ENCODE measurements around the gene CIB4. TPM values are rescaled to one million over a fixed set of nuclear protein-coding genes. Genes with fewer than 3 reads are reported as not detected.
"Not testable (repeated sequence)": the region's sequence is repeated elsewhere in the genome, so short reads cannot be mapped to it uniquely, and the experiment has no call there.

Gene CIB4
- total RNA-seq, 1 donor from 2014 or later, result not detected

GRCh38 chr2:26668041-26668440 lies 26.9 kb upstream of the CIB4 start:
- no peak for DNase-seq (ENCODE audit: low read depth, low spot score)

DNA sequence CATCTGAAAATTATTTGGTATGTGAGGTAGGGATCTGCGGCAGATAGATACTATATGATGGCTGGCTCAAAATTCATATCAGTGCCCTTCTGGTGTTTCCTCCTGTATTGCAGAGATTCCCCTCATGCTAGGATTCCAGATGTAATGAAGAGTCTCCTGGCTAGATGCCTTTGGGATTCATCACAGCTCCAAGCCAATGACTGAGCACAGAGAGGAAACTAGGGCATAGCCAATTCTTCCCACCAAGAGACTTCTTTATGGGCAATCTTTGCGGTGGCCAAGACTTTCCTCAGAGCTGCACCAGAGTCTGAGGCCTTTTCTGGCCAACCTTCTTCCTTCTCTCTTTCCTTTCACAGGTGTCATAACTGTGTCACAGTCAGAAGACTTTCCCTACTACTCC lies 25.5 kb upstream of the CIB4 start:
- no peak for DNase-seq (ENCODE audit: low read depth, low spot score)

DNA sequence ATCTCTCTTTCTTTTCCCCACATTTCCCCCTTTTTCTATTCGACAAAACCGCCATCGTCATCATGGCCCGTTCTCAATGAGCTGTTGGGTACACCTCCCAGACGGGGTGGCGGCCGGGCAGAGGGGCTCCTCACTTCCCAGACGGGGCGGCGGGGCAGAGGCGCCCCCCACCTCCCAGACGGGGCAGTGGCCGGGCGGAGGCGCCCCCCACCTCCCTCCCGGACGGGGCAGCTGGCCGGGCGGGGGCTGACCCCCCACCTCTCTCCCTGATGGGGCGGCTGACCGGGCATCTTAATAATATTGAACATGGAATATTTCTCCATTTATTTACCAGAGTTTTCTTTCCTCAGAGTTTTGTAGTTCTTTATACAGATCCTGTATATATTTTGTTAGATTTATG lies 24.1 kb upstream of the CIB4 start:
- not testable (repeated sequence) for DNase-seq (ENCODE audit: low read depth, low spot score)

DNA sequence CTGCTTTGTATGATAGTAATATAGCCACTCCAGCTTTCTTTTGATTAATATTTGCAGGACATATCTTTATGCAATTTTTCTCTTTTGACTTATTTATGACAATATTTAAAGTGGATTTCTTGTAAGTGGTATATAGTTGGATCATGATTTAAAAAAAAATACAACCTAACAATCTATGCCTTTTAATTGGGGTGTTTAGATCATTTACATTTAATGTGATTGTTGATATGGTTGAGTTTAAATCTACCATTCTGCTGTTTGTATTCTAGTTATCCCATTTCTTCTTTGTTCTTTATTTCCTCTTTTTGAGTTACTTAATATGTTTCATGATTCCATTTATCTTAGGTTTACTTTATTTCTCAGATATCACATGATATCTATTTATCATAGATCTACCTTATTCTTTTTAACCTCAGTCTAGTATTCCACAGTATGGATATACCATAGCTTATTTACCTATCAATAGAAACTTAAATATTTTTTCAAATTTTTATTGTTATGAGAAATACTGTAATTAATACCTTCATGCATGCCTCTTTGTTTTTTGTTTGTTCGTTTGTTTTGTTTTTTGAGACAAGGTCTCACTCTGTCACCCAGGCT lies 19.3 kb upstream of the CIB4 start:
- DNase-seq (ENCODE audit: low read depth, low spot score), result no peak

DNA sequence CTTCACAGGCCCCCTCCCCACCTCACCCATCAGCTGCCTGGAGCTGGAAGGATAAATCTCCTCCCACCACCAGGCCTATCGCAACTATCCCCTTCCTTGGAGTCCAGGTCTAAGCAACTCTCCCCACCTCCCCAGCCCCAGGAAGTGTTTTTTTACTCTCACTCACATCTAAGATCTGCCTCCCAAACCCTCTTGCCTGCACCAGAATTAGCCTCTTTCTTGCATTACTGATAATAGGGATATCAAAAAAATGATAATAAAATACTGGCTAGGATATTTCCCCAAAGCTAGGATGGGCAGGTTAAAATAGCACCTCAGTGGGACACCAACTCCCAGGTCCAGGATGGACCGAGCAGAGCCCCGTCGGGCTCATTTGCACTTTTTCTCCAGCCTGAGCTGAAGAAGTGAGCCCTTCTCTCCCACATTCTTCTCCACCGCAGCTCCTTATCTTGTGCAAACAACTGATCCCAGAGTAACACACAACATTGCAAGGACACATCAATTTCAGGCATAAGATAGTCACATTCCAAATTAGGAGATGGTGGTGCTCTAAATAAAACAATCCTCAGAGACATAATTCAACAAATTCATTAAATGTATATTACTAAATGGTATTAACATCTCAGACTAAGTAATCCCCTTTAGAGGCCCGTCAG lies 17.7 kb upstream of the CIB4 start:
- no peak for DNase-seq (ENCODE audit: low read depth, low spot score)

DNA sequence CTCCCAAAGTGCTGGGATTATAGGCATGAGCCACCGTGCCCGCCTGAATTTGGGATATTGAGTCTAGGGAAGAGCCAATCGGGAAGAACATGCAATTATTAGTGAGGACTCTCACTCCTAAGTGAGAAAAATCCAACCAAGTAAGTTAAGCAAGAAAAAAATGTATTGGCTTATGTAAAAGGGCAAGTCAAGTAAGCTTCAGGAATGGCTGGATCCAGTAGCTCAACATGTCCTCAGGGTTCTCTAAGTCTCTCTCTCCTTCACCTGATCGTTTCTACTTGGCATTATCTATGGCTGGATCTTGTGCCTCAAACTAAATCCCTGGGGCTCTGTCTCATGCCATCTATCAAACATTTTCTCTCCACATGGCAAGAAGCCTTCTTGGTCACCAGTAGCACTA lies 16.1 kb upstream of the CIB4 start:
- no peak for DNase-seq (ENCODE audit: low read depth, low spot score)

DNA sequence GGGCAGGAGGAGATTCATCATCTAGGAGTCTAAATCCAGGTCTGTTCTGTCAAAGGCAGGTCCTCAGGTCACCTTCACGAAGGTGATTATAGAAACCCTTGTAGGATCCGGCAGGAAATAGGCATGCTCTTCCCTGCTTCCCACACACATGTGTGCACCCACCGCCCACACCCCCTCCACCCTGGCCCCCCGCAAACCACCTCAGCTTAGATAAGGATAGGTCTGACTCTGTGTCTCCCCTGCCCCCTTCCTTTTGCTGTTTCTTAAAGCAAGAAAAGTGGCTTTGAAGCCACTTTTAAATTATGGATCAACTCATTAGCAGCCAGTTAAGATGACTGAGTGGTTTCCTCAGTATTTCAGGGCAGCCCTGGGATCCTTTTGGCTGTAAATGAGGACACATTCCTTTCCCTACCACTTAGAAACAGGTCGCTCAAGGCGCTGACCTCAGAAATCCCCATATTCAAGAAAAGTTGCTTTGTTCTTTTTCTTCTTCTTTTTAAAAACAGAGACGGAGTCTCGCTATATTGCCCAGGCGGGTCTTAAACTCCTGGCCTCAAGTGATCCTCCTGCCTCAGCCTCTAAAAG lies 14.5 kb upstream of the CIB4 start:
- no peak for DNase-seq (ENCODE audit: low read depth, low spot score)

DNA sequence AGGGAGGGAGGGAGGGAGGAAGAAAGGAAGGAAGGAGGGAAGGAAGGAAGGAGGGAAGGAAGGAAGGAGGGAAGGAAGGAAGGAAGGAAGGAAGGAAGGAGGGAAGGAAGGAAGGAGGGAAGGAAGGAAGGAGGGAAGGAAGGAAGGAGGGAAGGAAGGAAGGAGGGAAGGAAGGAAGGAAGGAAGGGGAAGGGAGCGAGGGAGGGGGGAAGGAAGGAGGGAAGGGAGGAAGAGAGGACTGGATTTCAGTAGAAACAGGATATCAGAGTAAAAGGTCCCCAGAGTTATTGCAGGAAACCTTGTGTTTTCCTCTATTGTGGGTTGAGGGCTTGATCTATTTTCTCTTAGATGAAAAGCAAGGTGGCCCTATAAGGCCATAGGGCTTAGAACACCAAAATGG lies 14.0 kb upstream of the CIB4 start:
- not testable (repeated sequence) for DNase-seq (ENCODE audit: low read depth, low spot score)

GRCh38 chr2:26654061-26654340 lies 12.8 kb upstream of the CIB4 start:
- no peak for DNase-seq (ENCODE audit: low read depth, low spot score)

DNA sequence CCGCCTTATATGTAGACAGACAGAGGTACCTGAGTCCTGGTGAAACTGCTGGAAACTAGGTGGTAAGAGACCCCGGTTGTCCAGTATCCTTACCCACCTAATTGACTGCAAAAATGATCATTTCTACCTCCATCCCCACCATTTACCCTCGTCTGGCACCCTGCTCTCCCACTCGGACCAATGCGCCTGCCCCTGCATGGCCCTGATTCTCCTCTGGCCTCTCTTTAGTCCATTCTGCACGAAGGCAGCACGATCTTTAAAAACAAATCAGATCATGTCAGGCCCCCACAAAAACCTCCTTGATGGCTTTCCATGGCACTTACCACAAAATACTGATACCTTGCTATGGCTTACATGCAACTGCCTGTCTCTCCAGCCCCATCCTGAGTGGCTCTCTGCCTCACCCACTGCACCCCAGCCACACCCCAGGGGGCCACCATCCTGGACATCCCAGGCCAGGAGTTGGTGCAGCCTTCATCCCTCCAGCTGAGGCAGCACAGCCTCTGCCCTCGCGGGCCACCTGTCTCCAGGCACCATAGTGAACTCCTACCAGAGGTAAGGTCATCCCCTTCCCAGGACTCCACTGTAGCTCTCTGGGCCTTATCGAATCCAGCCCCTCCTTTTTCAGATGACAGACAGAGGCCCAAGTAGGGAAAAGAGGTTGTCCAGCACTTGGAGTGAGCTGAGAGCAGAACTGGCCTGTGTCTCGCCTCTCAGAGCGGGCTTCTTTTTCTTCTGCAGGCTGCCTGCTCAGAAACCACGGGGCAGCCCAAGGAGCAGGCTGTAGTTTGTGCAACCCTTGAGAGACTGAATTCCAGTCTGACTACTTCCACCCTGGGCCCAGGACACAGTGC lies 12.3 kb upstream of the CIB4 start:
- no peak for DNase-seq (ENCODE audit: low read depth, low spot score)

DNA sequence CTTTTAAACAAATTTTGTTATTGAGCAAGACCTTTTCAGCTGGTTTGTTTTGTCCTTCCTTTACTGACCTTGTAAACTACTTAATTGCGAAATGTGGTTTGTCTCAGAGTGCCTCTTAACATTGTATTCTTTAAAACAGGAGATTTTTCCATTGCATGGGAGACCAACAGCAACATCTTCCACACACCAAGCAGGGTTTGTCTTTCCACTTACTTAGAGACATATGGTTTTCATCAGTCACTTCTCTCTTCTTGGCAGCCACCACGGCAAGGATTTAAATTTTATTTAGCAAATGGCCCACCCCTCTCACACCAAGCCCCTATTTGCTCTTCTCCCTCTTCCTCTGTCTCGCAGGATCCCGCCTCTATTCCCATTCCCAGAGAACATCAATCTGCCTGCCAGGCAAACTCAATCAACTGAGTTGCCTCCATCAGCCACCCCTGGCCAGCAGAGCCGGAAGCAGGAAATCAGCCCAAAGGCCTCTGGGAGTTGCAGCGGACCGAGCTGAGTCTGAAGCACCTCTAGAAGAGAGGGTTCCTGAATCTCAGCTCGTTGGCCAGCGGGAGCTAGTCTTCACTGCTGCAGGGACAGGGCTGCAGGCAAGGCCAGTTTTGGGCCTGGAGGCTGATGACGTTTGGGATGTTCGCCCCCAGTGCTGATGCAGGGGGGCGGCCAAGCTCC lies 11.3 kb upstream of the CIB4 start:
- no peak for DNase-seq (ENCODE audit: low read depth, low spot score)

DNA sequence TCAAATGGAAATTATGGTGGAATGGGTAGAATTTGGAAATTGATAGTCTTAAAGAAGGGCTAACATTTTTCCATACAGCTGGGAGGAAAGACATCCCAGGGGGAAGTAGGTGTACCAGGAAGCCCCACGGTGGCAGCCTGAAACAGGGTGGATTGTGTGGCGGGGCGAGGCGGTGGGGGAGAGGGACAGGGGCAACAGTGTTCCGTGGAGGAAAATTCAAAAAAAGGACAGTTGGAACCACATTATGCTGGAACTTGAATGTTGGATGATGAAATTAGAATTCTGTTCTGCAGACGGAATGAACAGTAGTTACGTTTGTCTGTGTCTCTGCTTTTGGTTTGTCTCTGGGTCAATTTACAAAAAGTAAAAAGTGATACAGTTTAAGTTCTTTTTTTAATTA lies 10.6 kb upstream of the CIB4 start:
- DNase-seq (ENCODE audit: low read depth, low spot score), result no peak

- no peak for DNase-seq (ENCODE audit: low read depth, low spot score)
Observed at GRCh38 chr2:26651470-26651771, 10.3 kb upstream of the CIB4 start.

DNA sequence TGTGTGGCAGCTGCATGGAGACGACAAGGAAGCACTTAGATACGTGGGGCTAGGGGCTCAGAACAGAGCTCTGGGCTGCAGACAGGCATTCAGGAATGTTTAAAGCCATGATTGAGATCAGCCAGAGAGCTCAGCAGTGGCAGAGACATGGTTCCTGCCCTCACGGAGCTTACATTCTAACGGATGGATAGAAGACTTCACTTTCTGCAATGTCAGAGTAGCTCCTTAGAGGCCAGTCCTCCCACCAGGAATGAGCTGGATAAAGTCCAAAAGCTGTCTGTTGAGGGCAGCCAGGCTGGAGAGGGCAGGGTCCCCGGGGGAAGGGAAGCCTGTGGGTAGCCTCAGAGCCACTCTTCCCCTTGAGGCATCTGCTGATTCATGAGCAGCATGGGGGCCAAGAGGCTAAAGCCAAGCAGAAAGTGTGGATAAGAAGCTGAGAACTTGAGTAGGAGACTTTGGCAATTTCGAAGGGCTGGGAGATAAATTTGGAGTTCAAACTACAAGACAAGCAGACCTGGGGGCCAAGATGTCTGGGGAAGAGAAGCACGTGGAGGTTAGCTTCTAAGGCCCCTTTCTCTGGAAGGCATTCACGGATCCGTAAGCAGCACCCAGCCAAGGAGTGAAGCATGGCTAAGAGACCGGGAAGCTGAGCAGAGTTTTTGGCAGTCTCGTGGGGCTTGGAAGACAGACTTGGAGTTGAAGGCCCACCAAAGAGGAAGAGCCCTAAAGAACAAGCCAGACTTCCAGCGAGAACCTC lies 9.7 kb upstream of the CIB4 start:
- no peak for DNase-seq (ENCODE audit: low read depth, low spot score)

DNA sequence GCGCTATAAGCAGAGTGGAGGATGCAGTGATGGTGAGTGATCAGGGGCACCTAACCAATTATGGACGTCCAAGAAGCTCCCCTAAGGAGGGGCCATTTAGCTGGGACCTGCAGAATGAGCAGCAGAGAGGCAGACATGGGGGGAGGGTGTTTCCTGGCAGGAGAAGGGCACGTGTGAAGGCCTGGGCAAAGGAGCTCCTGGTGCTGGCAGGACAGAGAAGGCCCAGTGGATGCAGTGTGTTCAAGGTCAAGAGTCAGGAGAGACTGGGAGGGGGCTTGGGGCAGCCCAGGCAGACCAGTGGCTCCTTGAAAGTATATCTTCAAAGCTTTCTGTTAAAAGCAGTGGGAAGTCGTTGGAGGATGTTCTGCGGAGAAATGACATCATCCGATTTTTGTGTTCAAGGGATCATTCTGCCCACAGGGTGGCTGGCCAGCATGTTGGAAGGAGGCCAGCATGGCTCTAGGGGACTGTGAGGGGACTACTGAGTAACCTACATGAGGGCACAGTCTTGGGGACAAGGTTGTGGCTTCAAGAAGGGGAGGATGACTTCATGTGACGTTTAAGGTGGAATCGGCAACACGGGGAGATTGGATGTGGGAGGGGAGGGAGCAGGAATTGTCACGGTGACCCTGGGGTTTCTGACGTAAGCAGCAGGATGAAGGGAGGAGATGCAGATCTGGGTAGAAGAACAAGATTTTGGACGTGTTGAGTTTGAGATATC lies 9.0 kb upstream of the CIB4 start:
- no peak for DNase-seq (ENCODE audit: low read depth, low spot score)

GRCh38 chr2:26649322-26649721 lies 8.2 kb upstream of the CIB4 start:
- DNase-seq (ENCODE audit: low read depth, low spot score), result no peak

DNA sequence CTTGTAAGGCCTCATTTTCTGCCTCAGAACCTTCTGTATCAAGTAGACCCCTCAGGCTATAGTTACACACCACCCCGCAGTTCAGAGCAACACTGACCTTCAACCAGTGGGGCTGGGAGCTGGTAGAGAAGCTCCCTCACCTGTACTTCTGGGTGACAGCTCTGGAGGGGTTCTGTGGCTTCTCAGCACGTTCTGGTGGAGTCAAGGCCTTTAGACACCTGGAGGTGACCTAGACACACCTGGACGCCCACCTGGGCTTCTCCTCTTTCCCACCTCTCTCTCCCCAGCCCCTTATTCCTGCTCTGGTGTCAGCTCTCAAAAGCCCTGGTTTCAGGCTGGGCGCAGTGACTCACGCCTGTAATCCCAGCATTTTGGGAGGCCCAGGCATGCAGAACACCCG lies 7.3 kb upstream of the CIB4 start:
- no peak for DNase-seq (ENCODE audit: low read depth, low spot score)

GRCh38 chr2:26647981-26648380 lies 6.8 kb upstream of the CIB4 start:
- no peak for DNase-seq (ENCODE audit: low read depth, low spot score)

DNA sequence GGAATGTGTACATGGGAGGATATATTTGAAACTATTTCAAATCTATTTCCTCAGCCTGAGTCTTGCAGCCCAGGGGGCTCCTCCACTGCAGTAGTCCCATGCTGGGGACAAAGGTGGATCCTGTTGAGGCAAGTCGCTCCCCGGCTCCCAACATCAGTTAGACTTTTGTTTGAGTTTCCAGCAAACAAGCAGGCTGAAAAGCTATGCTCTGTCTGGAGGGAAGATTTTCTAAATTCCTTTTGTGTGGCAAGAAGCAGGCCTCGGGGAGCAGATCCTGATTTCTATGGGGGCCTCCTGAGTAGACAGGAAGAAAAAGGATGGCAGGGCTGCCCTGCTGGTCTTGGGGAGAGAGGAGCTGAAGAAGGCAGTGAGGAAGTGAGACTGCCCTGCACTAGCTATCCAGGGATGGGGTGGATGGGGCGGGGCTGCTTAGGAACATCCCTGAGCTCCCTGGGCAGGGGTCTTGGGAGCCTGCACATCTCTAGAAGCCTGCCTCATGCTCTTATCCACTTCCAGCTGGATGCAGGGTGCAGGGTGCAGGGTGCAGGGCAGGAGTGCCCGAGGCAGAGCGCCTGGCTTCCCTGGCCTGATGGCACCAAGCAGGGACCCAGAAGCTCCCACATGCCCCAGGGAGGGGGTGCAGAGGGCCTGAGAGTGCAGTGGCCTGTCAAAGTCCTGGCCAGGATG lies 6.0 kb upstream of the CIB4 start:
- DNase-seq (ENCODE audit: low read depth, low spot score), result no peak

DNA sequence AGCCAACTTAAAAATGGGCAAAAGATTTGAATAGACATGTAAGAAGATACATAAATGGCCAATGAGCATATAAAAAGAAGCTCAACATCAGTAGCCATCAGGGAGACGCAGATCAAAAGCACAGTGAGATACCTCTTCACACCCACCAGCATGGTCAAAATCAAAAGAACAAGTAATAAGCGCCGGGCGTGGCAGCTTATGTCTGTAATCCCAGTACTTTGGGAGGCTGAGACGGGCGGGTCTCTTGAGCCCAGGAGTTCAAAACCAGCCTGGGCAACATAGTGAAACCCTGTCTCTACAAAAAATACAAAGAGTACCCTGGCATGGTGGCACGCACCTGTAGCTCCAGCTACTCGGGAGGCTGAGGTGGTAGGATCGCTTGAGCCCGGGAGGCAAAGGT lies 4.6 kb upstream of the CIB4 start:
- no peak for DNase-seq (ENCODE audit: low read depth, low spot score)

All from pulmonary artery endothelial cell (primary cell).